KMS-11 (cell line): Measurements from ENCODE around the gene CCND3.
"Not testable (repeated sequence)": the region's sequence is repeated elsewhere in the genome, so short reads cannot be mapped to it uniquely, and the experiment has no call there.

Source experiments
- H2AFZ ChIP-seq: fragments of 200-600 bp; sonication (generic); 2 replicates; pipeline ENCODE4 v1.6.1; 2016; ENCODE audit warnings: antibody characterized with exemption, mixed run types, low read depth
- H3K27ac ChIP-seq: fragments of 200-600 bp; sonication (generic); 2 replicates; pipeline ENCODE4 v1.6.1; 2016; ENCODE audit warnings: mild to moderate bottlenecking, mixed run types
- H3K27me3 ChIP-seq: fragments of 200-600 bp; sonication (generic); 2 replicates; pipeline ENCODE4 v1.6.1; 2017; ENCODE audit warnings: mild to moderate bottlenecking, low read depth, mixed run types, moderate library complexity; ENCODE audit not compliant: insufficient read depth
- H3K36me3 ChIP-seq: fragments of 200-600 bp; sonication (generic); 2 replicates; pipeline ENCODE4 v1.6.1; 2017; ENCODE audit warnings: mild to moderate bottlenecking, mixed run types; ENCODE audit not compliant: insufficient read depth
- H3K4me1 ChIP-seq: fragments of 200-600 bp; sonication (generic); 2 replicates; pipeline ENCODE4 v1.6.1; 2016; ENCODE audit warnings: mild to moderate bottlenecking, low read depth, mixed run types; ENCODE audit not compliant: poor library complexity, severe bottlenecking
- H3K4me2 ChIP-seq: fragments of 200-600 bp; sonication (generic); 2 replicates; pipeline ENCODE4 v1.7.0; 2016; ENCODE audit warnings: mild to moderate bottlenecking, mixed run types
- H3K4me3 ChIP-seq: fragments of 200-600 bp; sonication (generic); IDR thresholded peaks from 2 replicates; pipeline ENCODE4 v1.6.1; 2017; ENCODE audit warnings: low read depth, low read length, mixed read lengths; ENCODE audit not compliant: insufficient read depth
- H3K79me2 ChIP-seq: fragments of 200-600 bp; sonication (generic); 2 replicates; pipeline ENCODE4 v1.6.1; 2016; ENCODE audit warnings: low read depth, mixed run types; ENCODE audit not compliant: insufficient read depth
- H3K9ac ChIP-seq: fragments of 200-600 bp; sonication (generic); 2 replicates; pipeline ENCODE4 v1.6.1; 2016; ENCODE audit warnings: mild to moderate bottlenecking, mixed run types
- H4K20me1 ChIP-seq: fragments of 200-600 bp; sonication (generic); 2 replicates; pipeline ENCODE4 v1.6.1; 2016; ENCODE audit warnings: mild to moderate bottlenecking, mixed run types; ENCODE audit not compliant: insufficient read depth
- TF ChIP-seq, protein P1 (sequence below): fragments of 200-600 bp; sonication (generic); conservative IDR thresholded peaks from 2 replicates; pipeline ENCODE4 v1.6.1; 2017; ENCODE audit warnings: low read depth, mild to moderate bottlenecking, antibody characterized with exemption, low read length, moderate library complexity, mixed read lengths

The CCND3 gene

DNA sequence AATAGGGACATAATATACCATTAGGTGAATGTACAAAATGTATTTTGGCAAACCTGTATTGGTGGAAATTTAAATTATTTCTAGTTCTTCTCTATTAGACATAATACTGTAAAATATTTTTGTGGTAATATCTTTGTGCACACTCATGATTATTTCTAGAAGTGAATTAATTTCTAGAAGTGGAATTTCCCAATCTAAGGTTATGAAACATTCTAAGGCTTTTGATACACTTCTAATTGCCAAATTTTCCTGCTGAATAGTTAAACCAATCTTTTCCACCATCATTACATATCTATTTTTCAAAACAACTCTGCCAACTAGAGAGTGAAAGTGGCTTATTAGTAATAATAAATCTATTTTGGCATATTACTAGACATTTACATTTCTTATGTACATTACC lies 1.8 kb upstream of the CCND3 start:
- no peak overlapping the region for H2AFZ ChIP-seq

DNA sequence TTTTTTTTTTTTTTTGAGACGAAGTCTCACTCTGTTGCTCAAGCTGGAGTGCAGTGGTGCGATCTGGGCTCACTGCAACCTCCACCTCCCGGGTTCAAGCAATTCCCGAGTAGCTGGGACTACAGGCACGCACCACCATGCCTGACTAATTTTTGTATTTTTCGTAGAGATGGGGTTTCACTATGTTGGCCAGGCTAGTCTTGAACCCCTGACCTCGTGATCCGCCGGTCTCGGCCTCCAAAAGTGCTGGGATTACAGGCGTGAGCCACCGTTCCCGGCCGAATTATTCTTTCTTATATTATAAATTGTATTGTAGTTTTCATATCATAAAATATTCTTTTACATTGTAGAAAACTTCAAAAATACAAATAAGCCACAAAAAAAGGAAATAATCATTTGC lies 1.3 kb upstream of the CCND3 start:
- H3K36me3 ChIP-seq, H3K27me3 ChIP-seq, H3K4me2 ChIP-seq, H4K20me1 ChIP-seq, H3K27ac ChIP-seq, H3K9ac ChIP-seq: not testable (repeated sequence)
- H2AFZ ChIP-seq: peak overlapping the region; percentile 99; the same call in 1 of the 2 replicates
- peaks cover 29% of the 10 kb centered on the region for H3K4me1 ChIP-seq
- H3K79me2 ChIP-seq: peaks cover 10% of the 10 kb centered on the region; the same call in 1 of the 2 replicates
- peak overlapping the region; percentile 11 for H3K4me3 ChIP-seq

More for the DNA sequence above, 1.8 kb upstream of the CCND3 start:
- Histone ChIP-seq H3K9ac (no peak overlapping the region), H3K4me1 (peaks cover 25% of the 10 kb centered on the region), H3K36me3 (no peaks in the 10 kb centered on the region), H3K4me3 (no peak overlapping the region), H4K20me1 (no peaks in the 10 kb centered on the region), H3K27me3 (no peaks in the 10 kb centered on the region), H3K79me2 (peaks cover 10% of the 10 kb centered on the region; the same call in 1 of the 2 replicates), H3K4me2 (no peak overlapping the region), H3K27ac (no peak overlapping the region)
- TF ChIP-seq, protein P1, sequence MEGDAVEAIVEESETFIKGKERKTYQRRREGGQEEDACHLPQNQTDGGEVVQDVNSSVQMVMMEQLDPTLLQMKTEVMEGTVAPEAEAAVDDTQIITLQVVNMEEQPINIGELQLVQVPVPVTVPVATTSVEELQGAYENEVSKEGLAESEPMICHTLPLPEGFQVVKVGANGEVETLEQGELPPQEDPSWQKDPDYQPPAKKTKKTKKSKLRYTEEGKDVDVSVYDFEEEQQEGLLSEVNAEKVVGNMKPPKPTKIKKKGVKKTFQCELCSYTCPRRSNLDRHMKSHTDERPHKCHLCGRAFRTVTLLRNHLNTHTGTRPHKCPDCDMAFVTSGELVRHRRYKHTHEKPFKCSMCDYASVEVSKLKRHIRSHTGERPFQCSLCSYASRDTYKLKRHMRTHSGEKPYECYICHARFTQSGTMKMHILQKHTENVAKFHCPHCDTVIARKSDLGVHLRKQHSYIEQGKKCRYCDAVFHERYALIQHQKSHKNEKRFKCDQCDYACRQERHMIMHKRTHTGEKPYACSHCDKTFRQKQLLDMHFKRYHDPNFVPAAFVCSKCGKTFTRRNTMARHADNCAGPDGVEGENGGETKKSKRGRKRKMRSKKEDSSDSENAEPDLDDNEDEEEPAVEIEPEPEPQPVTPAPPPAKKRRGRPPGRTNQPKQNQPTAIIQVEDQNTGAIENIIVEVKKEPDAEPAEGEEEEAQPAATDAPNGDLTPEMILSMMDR: no peak

DNA sequence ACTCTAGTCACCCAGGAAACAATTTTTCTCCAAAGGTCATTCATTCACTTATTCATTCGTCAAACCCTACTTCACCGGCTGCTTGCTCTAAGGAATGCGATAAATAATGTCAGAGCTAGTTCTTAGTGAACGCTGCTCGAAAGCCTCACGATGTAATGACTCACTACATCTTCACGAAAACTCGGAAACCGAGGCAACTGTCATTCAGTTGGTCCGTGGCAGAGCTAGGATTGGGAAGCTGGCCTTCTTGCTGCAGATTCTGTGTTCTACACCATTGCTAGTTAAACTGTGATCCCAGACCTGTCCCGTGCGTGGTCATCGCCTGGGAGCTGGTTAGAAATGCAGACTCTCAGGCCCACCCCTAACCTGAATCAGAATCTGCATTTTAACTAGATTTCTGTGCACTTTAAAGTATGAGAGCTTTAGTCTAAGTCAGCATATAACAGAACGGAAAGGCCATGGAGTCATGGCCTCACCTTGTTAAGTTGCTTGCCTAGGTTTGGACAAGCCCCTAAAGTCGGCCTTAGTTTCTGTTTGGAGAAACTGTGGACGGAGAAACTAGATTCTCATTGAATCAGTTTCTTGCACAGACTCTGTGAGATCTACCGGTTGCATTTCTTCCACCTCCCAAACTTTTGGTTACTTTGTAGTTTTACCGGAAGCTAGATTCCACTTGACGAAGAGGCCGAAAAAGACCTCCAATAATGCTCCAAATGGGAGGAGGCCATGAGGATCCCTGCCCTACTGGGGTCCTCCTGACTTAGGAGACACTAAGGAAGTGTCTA lies 651 bp upstream of the CCND3 start:
- no peaks in the 10 kb centered on the region for H3K36me3 ChIP-seq
- peaks cover 10% of the 10 kb centered on the region; the same call in 1 of the 2 replicates for H3K79me2 ChIP-seq
- TF ChIP-seq, protein P1: no peak
- H3K4me1 ChIP-seq: peaks cover 29% of the 10 kb centered on the region
- peak overlapping the region; percentile 58 for H3K4me2 ChIP-seq
- H2AFZ ChIP-seq: peak overlapping the region; percentile 99
- H4K20me1 ChIP-seq: no peaks in the 10 kb centered on the region
- peak overlapping the region; percentile 40; the same call in 1 of the 2 replicates for H3K9ac ChIP-seq
- H3K4me3 ChIP-seq: peak overlapping the region; percentile 37
- H3K27me3 ChIP-seq: no peaks in the 10 kb centered on the region
- H3K27ac ChIP-seq: peak overlapping the region; percentile 43; the same call in 1 of the 2 replicates

DNA sequence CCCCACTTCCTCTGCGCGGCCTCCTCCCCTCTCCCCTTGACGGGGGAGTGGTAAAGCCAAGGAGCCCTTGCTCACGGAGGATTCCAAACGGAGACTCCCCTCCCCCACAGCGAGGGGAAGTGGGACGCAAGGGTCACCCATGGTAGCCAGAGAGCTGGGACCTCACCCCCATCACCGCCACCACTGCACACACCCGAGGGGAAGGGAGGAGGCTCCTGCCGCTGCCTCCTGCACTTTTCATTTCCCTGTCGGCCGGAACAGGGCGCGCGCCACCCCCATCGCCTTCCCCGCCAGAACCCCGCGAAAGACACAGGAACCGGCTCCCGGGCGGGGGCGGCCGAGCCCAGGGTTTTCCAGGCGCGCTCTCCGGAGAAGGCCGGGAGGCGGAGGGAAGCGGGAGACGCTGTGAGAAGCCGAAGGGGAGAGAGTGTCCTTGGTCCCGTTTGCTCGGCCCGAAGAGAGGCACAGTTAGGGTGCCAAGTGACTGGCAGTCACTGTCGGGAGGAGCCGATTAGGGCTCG lies 789 bp downstream of the CCND3 start:
- peak overlapping the region; percentile 99 for H2AFZ ChIP-seq
- H4K20me1 ChIP-seq: no peaks in the 10 kb centered on the region; the same call in 1 of the 2 replicates
- no peaks in the 10 kb centered on the region for H3K36me3 ChIP-seq
- H3K4me3 ChIP-seq: no peak overlapping the region
- H3K4me1 ChIP-seq: peaks cover 43% of the 10 kb centered on the region
- TF ChIP-seq, protein P1: no peak
- H3K9ac ChIP-seq: peak overlapping the region; percentile 26; the same call in 1 of the 2 replicates
- H3K27ac ChIP-seq: no peak overlapping the region
- peak overlapping the region; percentile 60 for H3K4me2 ChIP-seq
- peaks cover 10% of the 10 kb centered on the region; the same call in 1 of the 2 replicates for H3K79me2 ChIP-seq
- H3K27me3 ChIP-seq: no peaks in the 10 kb centered on the region
